Sigmoid colon (tissue), 7 donors: ENCODE measurements around the gene LILRA2. TPM values are rescaled to one million over a fixed set of nuclear protein-coding genes. Genes with fewer than 3 reads are reported as not detected.
A peak's percentile ranks its signal among the peaks of the same experiment; 100 is the strongest.
"Not testable (repeated sequence)": the region's sequence is repeated elsewhere in the genome, so short reads cannot be mapped to it uniquely, and the experiment has no call there.

Experiments
- DNase-seq: peaks from one replicate; pipeline ENCODE4 v3.0.0-alpha.2; 2019
- H3K27ac ChIP-seq, 4 donors: fragments of 200-600 bp; sonication (generic); one replicate each; pipeline ENCODE4 v1.5.1; 2016 to 2019; ENCODE audit warnings: mild to moderate bottlenecking in 1 of 4
- H3K27me3 ChIP-seq, 3 donors: fragments of 200-600 bp; sonication (generic); one replicate each; pipeline ENCODE4 v1.5.1; 2019; ENCODE audit warnings: mild to moderate bottlenecking in 1 of 3
- H3K36me3 ChIP-seq, 4 donors: fragments of 200-600 bp; sonication (generic); one replicate each; pipeline ENCODE4 v1.5.1; 2016 to 2019
- H3K4me1 ChIP-seq, 4 donors: fragments of 200-600 bp; sonication (generic); one replicate each; pipeline ENCODE4 v1.5.1; 2017 to 2019
- H3K4me3 ChIP-seq, 4 donors: fragments of 200-600 bp; sonication (generic); one replicate each; pipeline ENCODE4 v1.5.1; 2017 to 2019; ENCODE audit warnings: mild to moderate bottlenecking in 2 of 4, moderate library complexity in 1 of 4
- H3K9me3 ChIP-seq, 4 donors: fragments of 200-600 bp in 3 of 4; sonication (generic) in 3 of 4; one replicate each; pipeline versions ENCODE4 v1.5.1 to v1.6.1; 2013 to 2019
- EP300 ChIP-seq, 4 donors: sonication (generic); formaldehyde crosslinking; IDR thresholded peaks; one replicate each; pipeline ENCODE4 v1.6.1; 2017; ENCODE audit warnings: antibody characterized with exemption in 4 of 4
- POLR2A ChIP-seq, 2 donors: fragments of 450-650 bp; IDR thresholded peaks; one replicate each; pipeline ENCODE4 v1.6.1; 2016; ENCODE audit warnings: antibody characterized with exemption in 2 of 2, mild to moderate bottlenecking in 2 of 2, moderate library complexity in 2 of 2
- POLR2AphosphoS5 ChIP-seq, 4 donors: sonication (generic); formaldehyde crosslinking; IDR thresholded peaks; one replicate each; pipeline ENCODE4 v1.6.1; 2017; ENCODE audit warnings: antibody characterized with exemption in 4 of 4
- WGBS, 2 donors: extraction: QIAGEN DNeasy Blood & Tissue Kit; methylation state at CpG; one replicate each; pipeline ENCODE4 v1.1.7; 2013; 5-methylcytosine and 5-hydroxymethylcytosine counted together
- intact Hi-C: fragments of 100-400 bp; cut with DNase I; formaldehyde crosslinking; loops from one replicate; pipeline ENCODE4 v1.15.1; 2023
- polyA plus RNA-seq, 3 donors: library from polyadenylated mRNA; stranded (reverse); fragments of 200-250 nt; gene quantifications; one replicate each; pipeline ENCODE4 v1.2.3, GENCODE V29; 2013
- total RNA-seq, 4 donors: library from RNA; depleted of rRNA; stranded (reverse); fragments of >200 nt; gene quantifications; one replicate each; pipeline ENCODE4 v1.1.0, GENCODE V29; 2016
- TF ChIP-seq, protein P1 (sequence below), 4 experiments: fragments of 450-650 bp in 3 of 4; fragments of 200-600 bp in 1 of 4; IDR thresholded peaks; one replicate each; pipeline ENCODE4 v1.5.1; 2016 to 2019; ENCODE audit warnings: antibody characterized with exemption in 4 of 4, mild to moderate bottlenecking in 3 of 4, moderate library complexity in 2 of 4
- donor health status: healthy with polysubstance abuse.
- donor health status: Bipolar disorder and iron deficiency.
- donor health status: healthy.

Gene LILRA2
- total and polyA plus RNA-seq, 7 donors = 0.66 to 3.4 (median 3.2) TPM; not detected in 1

DNA sequence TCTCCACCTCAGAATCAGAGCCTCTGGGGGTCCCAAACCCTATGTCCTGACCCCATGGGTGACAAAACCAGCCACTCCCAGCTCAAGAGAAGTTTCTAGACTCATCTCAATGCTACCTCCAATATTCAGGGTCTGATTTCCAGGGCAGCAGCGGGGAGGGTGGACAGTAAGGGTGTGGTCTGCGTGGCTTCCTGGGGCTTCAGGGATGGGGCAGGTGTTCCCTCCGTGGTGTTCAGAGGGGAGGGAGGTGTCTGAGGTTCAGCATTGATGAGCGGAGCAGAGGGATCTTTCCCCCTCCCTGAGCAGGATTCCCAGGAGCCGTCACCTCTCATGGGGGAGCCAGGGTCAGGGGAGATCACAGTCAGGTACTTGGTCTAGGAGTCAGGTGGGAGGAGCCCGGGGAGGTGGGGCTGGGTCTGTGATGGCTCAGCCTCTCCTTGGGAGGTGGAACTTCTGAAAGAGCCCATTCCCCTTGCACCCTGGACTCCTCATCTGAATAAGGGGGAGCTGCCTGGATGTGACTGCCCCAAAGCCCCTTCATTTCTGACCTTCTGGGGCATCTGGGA, 2.9 kb downstream of the LILRA2 start:
- intact Hi-C loops = no loop called here
- no peak overlapping the region for H3K27ac ChIP-seq
- WGBS, 2 donors = 62 to 77% methylated on average over 6 of the region's 6 CpGs
- H3K9me3 ChIP-seq = no peaks in the 10 kb centered on the region
- H3K4me1 ChIP-seq = no peaks in the 10 kb centered on the region
- TF ChIP-seq, protein P1, sequence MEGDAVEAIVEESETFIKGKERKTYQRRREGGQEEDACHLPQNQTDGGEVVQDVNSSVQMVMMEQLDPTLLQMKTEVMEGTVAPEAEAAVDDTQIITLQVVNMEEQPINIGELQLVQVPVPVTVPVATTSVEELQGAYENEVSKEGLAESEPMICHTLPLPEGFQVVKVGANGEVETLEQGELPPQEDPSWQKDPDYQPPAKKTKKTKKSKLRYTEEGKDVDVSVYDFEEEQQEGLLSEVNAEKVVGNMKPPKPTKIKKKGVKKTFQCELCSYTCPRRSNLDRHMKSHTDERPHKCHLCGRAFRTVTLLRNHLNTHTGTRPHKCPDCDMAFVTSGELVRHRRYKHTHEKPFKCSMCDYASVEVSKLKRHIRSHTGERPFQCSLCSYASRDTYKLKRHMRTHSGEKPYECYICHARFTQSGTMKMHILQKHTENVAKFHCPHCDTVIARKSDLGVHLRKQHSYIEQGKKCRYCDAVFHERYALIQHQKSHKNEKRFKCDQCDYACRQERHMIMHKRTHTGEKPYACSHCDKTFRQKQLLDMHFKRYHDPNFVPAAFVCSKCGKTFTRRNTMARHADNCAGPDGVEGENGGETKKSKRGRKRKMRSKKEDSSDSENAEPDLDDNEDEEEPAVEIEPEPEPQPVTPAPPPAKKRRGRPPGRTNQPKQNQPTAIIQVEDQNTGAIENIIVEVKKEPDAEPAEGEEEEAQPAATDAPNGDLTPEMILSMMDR (IDR thresholded peaks at IDR 0.05) = no peak
- TF ChIP-seq POLR2A (IDR thresholded peaks at IDR 0.05) = no peak
- no peak for TF ChIP-seq POLR2AphosphoS5 (IDR thresholded peaks at IDR 0.05)
- peaks cover 0 to 3% (median 0%) of the 10 kb centered on the region in 3 donors for H3K27me3 ChIP-seq
- no peaks in the 10 kb centered on the region for H3K36me3 ChIP-seq
- no peak for DNase-seq
- H3K4me3 ChIP-seq = no peak overlapping the region

DNA sequence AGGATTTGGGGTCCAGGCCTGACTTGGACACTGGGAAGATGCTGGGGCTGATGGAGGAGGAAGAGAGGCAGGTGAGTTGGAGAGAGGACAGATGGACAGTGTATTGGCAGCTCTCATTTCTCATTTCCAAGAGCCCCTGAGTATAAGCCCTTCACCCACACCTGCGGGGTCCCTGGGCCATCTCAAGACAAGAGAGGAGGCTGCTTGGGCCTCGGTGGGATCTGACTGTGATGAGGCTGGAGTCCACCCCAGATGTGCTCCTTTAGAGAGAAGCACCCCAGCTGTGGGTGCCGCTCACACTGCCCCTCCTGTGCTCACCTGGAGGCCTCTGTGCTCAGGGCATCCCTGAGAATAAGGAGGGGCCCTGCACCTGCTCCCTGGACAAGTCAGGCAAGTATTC, 3.7 kb downstream of the LILRA2 start:
- no peak overlapping the region for H3K27ac ChIP-seq
- no peaks in the 10 kb centered on the region for H3K4me1 ChIP-seq
- H3K9me3 ChIP-seq = no peaks in the 10 kb centered on the region
- no peaks in the 10 kb centered on the region for H3K36me3 ChIP-seq
- no peak for DNase-seq
- 86% methylated on average over 3 of the region's 3 CpGs for WGBS, 2 donors
- no peak overlapping the region for H3K4me3 ChIP-seq
- TF ChIP-seq POLR2AphosphoS5 (IDR thresholded peaks at IDR 0.05) = no peak
- TF ChIP-seq POLR2A (IDR thresholded peaks at IDR 0.05) = no peak
- TF ChIP-seq, protein P1 (IDR thresholded peaks at IDR 0.05) = no peak
- TF ChIP-seq EP300 (IDR thresholded peaks at IDR 0.05) = no peak
- peaks cover 0 to 3% (median 0%) of the 10 kb centered on the region in 3 donors for H3K27me3 ChIP-seq
- intact Hi-C loops = no loop called here

DNA sequence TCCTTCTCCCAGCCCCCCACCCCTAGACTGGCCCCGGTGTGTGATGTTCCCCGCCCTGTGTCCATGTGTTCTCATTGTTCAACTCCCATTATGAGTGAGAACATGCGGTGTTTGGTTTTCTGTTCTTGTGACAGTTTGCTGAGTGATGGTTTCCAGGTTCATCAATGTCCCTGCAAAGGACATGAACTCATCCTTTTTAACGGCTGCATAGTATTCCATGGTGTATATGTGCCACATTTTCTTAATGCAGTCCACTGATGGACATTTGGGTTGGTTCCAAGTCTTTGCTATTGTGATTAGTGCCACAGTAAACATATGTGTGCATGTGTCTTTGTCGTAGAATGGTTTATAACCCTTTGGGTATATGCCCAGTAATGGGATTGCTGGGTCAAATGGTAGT, 4.7 kb downstream of the LILRA2 start:
- H3K4me1 ChIP-seq, H3K9me3 ChIP-seq, DNase-seq, intact Hi-C loops, H3K36me3 ChIP-seq, H3K27me3 ChIP-seq, H3K4me3 ChIP-seq, H3K27ac ChIP-seq: not testable (repeated sequence)
- 84 to 89% methylated on average over 5 of the region's 5 CpGs for WGBS, 2 donors

DNA sequence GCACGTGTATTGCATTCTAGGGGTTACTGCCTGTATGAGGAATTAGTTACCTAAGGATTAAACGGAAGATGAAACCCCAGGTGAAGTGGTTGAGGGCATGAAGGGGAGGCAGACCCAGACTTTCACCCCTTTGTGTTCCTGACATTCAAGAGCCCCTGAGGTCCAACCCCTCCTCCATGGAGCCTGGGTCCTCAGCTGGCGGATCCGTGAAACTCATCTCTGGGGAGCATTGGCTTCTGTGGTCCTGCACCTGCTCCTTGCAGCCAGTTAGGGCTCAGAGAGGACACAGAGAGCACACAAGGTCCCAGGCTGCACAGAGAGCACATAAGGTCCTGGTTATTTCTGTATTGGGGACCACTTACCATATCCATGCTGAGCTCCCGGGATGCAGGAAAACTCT, 12.8 kb downstream of the LILRA2 start:
- Histone ChIP-seq H3K4me3 (no peak overlapping the region), H3K9me3 (peaks cover 0 to 5% (median 1%) of the 10 kb centered on the region in 4 donors), H3K36me3 (no peaks in the 10 kb centered on the region), H3K27ac (no peak overlapping the region), H3K27me3 (no peaks in the 10 kb centered on the region), H3K4me1 (no peaks in the 10 kb centered on the region)
- no peak for DNase-seq
- 70 to 71% methylated on average over 5 of the region's 5 CpGs for WGBS, 2 donors
- intact Hi-C loops = no loop called here
- TF ChIP-seq, protein P1 (IDR thresholded peaks at IDR 0.05) = no peak
- TF ChIP-seq POLR2AphosphoS5 (IDR thresholded peaks at IDR 0.05) (no peak), EP300 (IDR thresholded peaks at IDR 0.05) (no peak), POLR2A (IDR thresholded peaks at IDR 0.05) (no peak)

DNA sequence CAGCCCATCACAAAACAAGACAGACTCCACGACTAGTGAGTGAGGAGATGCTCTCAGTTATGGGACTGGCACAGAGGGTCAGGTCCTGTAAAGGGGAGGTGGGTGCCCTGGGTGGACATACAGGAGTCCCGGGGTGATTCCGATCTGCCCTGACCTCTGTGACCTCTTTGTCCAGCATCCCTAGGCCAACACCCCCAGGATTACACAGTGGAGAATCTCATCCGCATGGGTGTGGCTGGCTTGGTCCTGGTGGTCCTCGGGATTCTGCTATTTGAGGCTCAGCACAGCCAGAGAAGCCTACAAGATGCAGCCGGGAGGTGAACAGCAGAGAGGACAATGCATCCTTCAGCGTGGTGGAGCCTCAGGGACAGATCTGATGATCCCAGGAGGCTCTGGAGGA, 13.4 kb downstream of the LILRA2 start:
- H3K9me3 ChIP-seq = peaks cover 0 to 5% (median 1%) of the 10 kb centered on the region in 4 donors
- DNase-seq = no peak
- no peaks in the 10 kb centered on the region for H3K36me3 ChIP-seq
- intact Hi-C loops = no loop called here
- 67 to 77% methylated on average over 7 of the region's 7 CpGs for WGBS, 2 donors
- no peaks in the 10 kb centered on the region for H3K4me1 ChIP-seq
- no peak overlapping the region for H3K4me3 ChIP-seq
- TF ChIP-seq POLR2A (IDR thresholded peaks at IDR 0.05) (no peak), POLR2AphosphoS5 (IDR thresholded peaks at IDR 0.05) (no peak), EP300 (IDR thresholded peaks at IDR 0.05) (no peak)
- TF ChIP-seq, protein P1 (IDR thresholded peaks at IDR 0.05) = no peak
- H3K27ac ChIP-seq = no peak overlapping the region
- H3K27me3 ChIP-seq = no peaks in the 10 kb centered on the region

DNA sequence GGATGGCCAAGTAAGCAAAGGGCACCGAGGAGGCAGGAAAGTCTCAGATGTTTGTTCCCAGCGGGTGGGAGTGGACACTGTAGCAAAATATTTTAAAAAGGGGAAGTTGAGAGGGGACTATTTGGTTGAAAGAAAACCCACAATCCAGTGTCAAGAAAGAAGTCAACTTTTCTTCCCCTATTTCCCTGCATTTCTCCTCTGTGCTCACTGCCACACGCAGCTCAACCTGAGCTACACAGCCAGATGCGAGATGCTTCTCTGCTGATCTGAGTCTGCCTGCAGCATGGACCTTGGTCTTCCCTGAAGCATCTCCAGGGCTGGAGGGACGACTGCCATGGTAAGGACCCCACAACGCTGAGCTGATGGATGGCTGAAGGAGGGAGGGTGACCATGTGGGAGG, 19.9 kb downstream of the LILRA2 start, which contains the start of gene LILRA1:
LILRA1 (plus strand) TSS at position 188 of the 400 bp plus-strand sequence. CDS start 613 bp downstream, outside the sequence.
- H3K36me3 ChIP-seq, H3K4me1 ChIP-seq, H3K27me3 ChIP-seq, intact Hi-C loops, H3K27ac ChIP-seq, H3K4me3 ChIP-seq, H3K9me3 ChIP-seq: not testable (repeated sequence)
- WGBS, 2 donors = 44 to 72% methylated on average over 6 of the region's 6 CpGs
- DNase-seq = peak; percentile 42

DNA sequence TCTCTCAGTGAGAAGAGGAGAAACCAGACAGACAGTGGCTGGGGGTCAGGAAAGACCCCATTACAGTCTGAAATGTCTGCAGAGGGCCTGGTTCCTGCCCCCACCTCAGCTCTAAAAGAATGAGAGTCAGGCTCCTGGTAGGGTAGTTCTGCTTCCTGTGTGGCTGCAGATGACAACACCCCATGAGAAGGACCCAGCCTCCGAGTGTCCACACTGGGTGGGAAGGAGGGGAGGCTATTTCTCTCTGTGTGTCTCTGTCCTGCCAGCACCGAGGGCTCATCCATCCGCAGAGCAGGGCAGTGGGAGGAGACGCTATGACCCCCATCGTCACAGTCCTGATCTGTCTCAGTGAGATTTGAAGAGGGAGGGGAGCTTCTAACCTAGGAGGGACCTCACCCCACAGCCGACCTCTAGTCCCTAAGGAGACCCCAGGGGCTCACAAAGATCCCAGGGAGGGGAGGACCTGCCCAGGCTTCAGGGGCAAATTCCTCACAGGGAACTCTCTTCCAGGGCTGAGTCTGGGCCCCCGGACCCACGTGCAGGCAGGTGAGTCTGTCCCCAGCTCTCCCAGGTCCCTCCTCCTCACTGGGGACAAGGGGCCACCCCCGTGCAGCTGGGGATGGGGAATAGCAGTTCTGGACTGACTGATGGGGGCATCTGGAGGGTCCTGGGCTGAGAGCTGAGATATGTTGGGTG, 20.5 kb downstream of the LILRA2 start:
- H3K9me3 ChIP-seq, H3K4me3 ChIP-seq, H3K36me3 ChIP-seq, H3K27me3 ChIP-seq, H3K27ac ChIP-seq, H3K4me1 ChIP-seq, intact Hi-C loops: not testable (repeated sequence)
- WGBS, 2 donors = 39 to 70% methylated on average over 8 to 9 of the region's 9 CpGs
- DNase-seq = peak; percentile 53
